GM12878 (cell line): ENCODE measurements around the gene RHNO1. TPM values are rescaled to one million over a fixed set of nuclear protein-coding genes. Genes with fewer than 3 reads are reported as not detected.

Source experiments
- ATAC-seq: fragments of 200-7000 bp; cut with Tn5 transposase; 3 replicates; pipeline ENCODE4 v1.9.1; 2020; ENCODE audit warnings: mild to moderate bottlenecking, moderate library complexity
- BruUV-seq: library from RNA; stranded (reverse); fragments of 400-500 nt; replicated peaks from 2 replicates; lab custom pipeline; 2021; lab: Mats Ljungman, UMichigan
- CTCF ChIA-PET: fragments of 300-600 bp; sonication (Branson Sonifier 250); formaldehyde crosslinking; extraction: SDS; loops from one replicate; lab custom pipeline; 2021; ENCODE audit warnings: inconsistent platforms; lab: Yijun Ruan, JAX
- POLR2A ChIA-PET: fragments of 350-600 bp; formaldehyde crosslinking; extraction: SDS; loops from one replicate; lab custom pipeline; 2021; ENCODE audit warnings: inconsistent platforms; lab: Charles Lee
- RAD21 ChIA-PET: fragments of 300-600 bp; sonication (Branson Sonifier 250); formaldehyde crosslinking; loops from one replicate; lab custom pipeline; 2023; ENCODE audit warnings: antibody characterized with exemption; ENCODE audit not compliant: unreplicated experiment; lab: Charles Lee
- SMC1A ChIA-PET: fragments of 300-600 bp; sonication (Branson Sonifier 250); formaldehyde crosslinking; loops from one replicate; lab custom pipeline; 2023; ENCODE audit not compliant: unreplicated experiment, uncharacterized antibody; lab: Charles Lee
- DNase-seq: peaks from one replicate; pipeline ENCODE4 v3.0.0-alpha.2; 2011; ENCODE audit warnings: low read depth, low spot score
- FAIRE-seq: peaks from 3 replicates; lab custom pipeline; 2011; peaks lifted over from hg19 to GRCh38; lab: Jason Lieb, UNC
- H2AFZ ChIP-seq: 2 replicates; pipeline ENCODE4 v1.6.0; 2011; ENCODE audit warnings: low read depth, low read length, control low read depth; ENCODE audit not compliant: control insufficient read depth
- H3K27ac ChIP-seq: 2 replicates; pipeline ENCODE4 v1.5.1; 2011; ENCODE audit warnings: control low read depth; ENCODE audit not compliant: control insufficient read depth, insufficient read depth
- H3K27me3 ChIP-seq, 2 experiments: replicated peaks in 1 of 2; 2 replicates each; pipeline versions ENCODE4 v1.6.0 to v1.6.1; 2011; ENCODE audit warnings: low read length in 1 of 2; ENCODE audit not compliant: control insufficient read depth in 2 of 2, insufficient read depth in 2 of 2
- H3K36me3 ChIP-seq, 2 experiments: 2 replicates each; pipeline ENCODE4 v1.5.1; 2011; ENCODE audit warnings: low read length in 1 of 2; ENCODE audit not compliant: control insufficient read depth in 2 of 2, insufficient read depth in 2 of 2
- H3K4me1 ChIP-seq: 2 replicates; pipeline ENCODE4 v1.6.1; 2011; ENCODE audit warnings: mild to moderate bottlenecking, low read length, moderate library complexity, mixed read lengths; ENCODE audit not compliant: control insufficient read depth, insufficient read depth
- H3K4me2 ChIP-seq: 2 replicates; pipeline ENCODE4 v1.6.0; 2011; ENCODE audit warnings: control low read depth; ENCODE audit not compliant: control insufficient read depth, insufficient read depth
- H3K4me3 ChIP-seq: fragments of 200-600 bp; sonication (generic); 2 replicates; pipeline ENCODE4 v1.5.1; 2016
- H3K79me2 ChIP-seq: 2 replicates; pipeline ENCODE4 v1.6.0; 2011; ENCODE audit warnings: low read length; ENCODE audit not compliant: control insufficient read depth, insufficient read depth
- H3K9ac ChIP-seq: 2 replicates; pipeline ENCODE4 v1.8.0; 2011; ENCODE audit warnings: low read length, control low read depth, mixed read lengths; ENCODE audit not compliant: control insufficient read depth, insufficient read depth
- H3K9me3 ChIP-seq: replicated peaks from 3 replicates; pipeline ENCODE4 v1.5.1; 2011; ENCODE audit warnings: mild to moderate bottlenecking, low read length; ENCODE audit not compliant: control insufficient read depth, insufficient read depth
- H4K20me1 ChIP-seq: 2 replicates; pipeline ENCODE4 v1.6.0; 2011; ENCODE audit not compliant: control insufficient read depth, insufficient read depth
- CEBPB ChIP-seq, 2 experiments: fragments of 150-350 bp in 1 of 2; IDR thresholded peaks; 2 replicates each; pipeline ENCODE4 v1.6.1; 2012 to 2014; ENCODE audit warnings: low read depth in 2 of 2, low read length in 2 of 2, borderline replicate concordance in 1 of 2, inconsistent platforms in 1 of 2
- EGR1 ChIP-seq, 2 experiments: IDR thresholded peaks; 1 replicate in 1 of 2; 2 replicates in 1 of 2; pipeline ENCODE4 v1.6.1; 2011 to 2012; ENCODE audit warnings: low read depth in 2 of 2, low read length in 2 of 2, borderline replicate concordance in 1 of 2, mild to moderate bottlenecking in 1 of 2, moderate library complexity in 1 of 2
- POLR2A ChIP-seq: IDR thresholded peaks from 2 replicates; pipeline ENCODE4 v1.6.1; 2011; ENCODE audit warnings: low read depth, mild to moderate bottlenecking, low read length
- RFX5 ChIP-seq: IDR thresholded peaks from 2 replicates; pipeline ENCODE4 v1.6.1; 2011; ENCODE audit warnings: low read depth, low read length, improper control_type of control experiment
- SMAD5 ChIP-seq: IDR thresholded peaks from 2 replicates; pipeline ENCODE4 v1.6.1; 2016; ENCODE audit warnings: antibody characterized with exemption, low read depth
- WGBS: methylation state at CpG from one replicate; pipeline ENCODE4 v1.1.6; 2016; ENCODE audit warnings: low lambda C conversion rate; ENCODE audit not compliant: insufficient replicate concordance, insufficient coverage; ENCODE audit errors: missing lambda C conversion rate; 5-methylcytosine and 5-hydroxymethylcytosine counted together
- in situ Hi-C: fragments of 300-500 bp; cut with MboI; formaldehyde crosslinking; loops from 9 replicates; pipeline ENCODE4 v1.14.3; 2018; ENCODE audit warnings: mixed read lengths
- intact Hi-C: fragments of 100-400 bp; cut with micrococcal nuclease; formaldehyde crosslinking; loops from one replicate; pipeline ENCODE4 v1.14.2; 2022; ENCODE audit not compliant: unreplicated experiment
- polyA plus RNA-seq, 11 experiments: library from polyadenylated mRNA; depleted of rRNA in 4 of 11; unstranded in 6 of 11; stranded (reverse) in 5 of 11; fragments of >200 nt; fragmentation: Nextera tagmentation in 4 of 11; fragmentation: Illumina TruSeq in 1 of 11; extraction: Ambion mirVana in 4 of 11; extraction: Trizol in 1 of 11; gene quantifications; 1 replicate in 1 of 11; 2 replicates in 10 of 11; pipeline versions ENCODE4 v1.2.1 to v1.2.3, GENCODE V29; 2011 to 2016; ENCODE audit warnings: inconsistent platforms in 2 of 11, missing spikeins in 2 of 11, low read depth in 1 of 11
- total RNA-seq, 4 experiments: library from RNA; depleted of rRNA in 3 of 4; stranded (reverse); fragments of >200 nt in 3 of 4; fragmentation: Illumina TruSeq in 1 of 4; extraction: Trizol in 1 of 4; gene quantifications; 2 replicates each; pipeline versions ENCODE4 v1.2.1 to v1.2.3, GENCODE V29; 2013 to 2021
- TF ChIP-seq, protein P1 (sequence below): fragments of 450-650 bp; IDR thresholded peaks from 2 replicates; pipeline ENCODE4 v1.6.1; 2017; ENCODE audit warnings: mild to moderate bottlenecking, moderate library complexity

The RHNO1 gene
- total and polyA plus RNA-seq, 10 of the 15 experiments (the other 5 are each of a cell fraction or from before 2014, with no cell fraction given): 27.9 to 91.6 (median 49.3) TPM

DNA sequence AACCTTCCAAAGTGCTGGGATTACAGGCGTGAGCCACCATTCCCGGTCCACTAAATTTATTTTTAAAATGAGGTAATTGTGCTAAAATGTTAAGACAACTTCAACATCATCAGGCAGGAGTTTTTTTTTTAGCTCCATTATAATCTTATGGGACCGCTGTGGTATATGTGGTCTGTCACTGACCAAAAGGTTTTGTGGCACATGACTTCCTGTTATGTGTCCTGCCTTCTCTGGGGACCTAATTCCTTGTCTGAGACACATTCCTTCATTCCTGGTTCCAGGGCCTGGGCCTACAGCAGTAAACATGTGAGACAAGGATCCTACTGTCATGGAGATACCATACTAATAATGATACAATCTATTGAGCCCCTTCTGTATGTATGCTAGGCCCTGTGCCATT, 25.1 kb upstream of the RHNO1 start:
- Histone ChIP-seq H3K4me1 (no peaks in the 10 kb centered on the region), H4K20me1 (no peaks in the 10 kb centered on the region), H3K27me3 (no peaks in the 10 kb centered on the region), H3K27ac (no peak overlapping the region), H3K4me2 (no peak overlapping the region), H3K9me3 (no peaks in the 10 kb centered on the region), H3K79me2 (no peaks in the 10 kb centered on the region), H2AFZ (no peak overlapping the region), H3K9ac (no peak overlapping the region), H3K36me3 (no peaks in the 10 kb centered on the region), H3K4me3 (no peak overlapping the region)
- FAIRE-seq (no peak), ATAC-seq (no peak), DNase-seq (no peak)
- no TSS peak for BruUV-seq
- ChIA-PET RAD21 (no interaction called here), CTCF (interaction anchor here (0.9 to 1.4 kb wide), 3 partner anchors 92 to 189 kb away, joined by 3 to 7 read pairs (median 3); no protein-coding TSS in a partner anchor), SMC1A (no interaction called here), POLR2A (interaction anchor here (0.5 to 0.6 kb wide), 2 partner anchors 24 to 26 kb away, joined by 3 read pairs; no protein-coding TSS in a partner anchor)
- intact Hi-C loops (loop anchor here (1.0 kb wide), 1 partner anchor 189 kb away; no protein-coding TSS in a partner anchor), in situ Hi-C loops (no loop called here)
- TF ChIP-seq, protein P1, sequence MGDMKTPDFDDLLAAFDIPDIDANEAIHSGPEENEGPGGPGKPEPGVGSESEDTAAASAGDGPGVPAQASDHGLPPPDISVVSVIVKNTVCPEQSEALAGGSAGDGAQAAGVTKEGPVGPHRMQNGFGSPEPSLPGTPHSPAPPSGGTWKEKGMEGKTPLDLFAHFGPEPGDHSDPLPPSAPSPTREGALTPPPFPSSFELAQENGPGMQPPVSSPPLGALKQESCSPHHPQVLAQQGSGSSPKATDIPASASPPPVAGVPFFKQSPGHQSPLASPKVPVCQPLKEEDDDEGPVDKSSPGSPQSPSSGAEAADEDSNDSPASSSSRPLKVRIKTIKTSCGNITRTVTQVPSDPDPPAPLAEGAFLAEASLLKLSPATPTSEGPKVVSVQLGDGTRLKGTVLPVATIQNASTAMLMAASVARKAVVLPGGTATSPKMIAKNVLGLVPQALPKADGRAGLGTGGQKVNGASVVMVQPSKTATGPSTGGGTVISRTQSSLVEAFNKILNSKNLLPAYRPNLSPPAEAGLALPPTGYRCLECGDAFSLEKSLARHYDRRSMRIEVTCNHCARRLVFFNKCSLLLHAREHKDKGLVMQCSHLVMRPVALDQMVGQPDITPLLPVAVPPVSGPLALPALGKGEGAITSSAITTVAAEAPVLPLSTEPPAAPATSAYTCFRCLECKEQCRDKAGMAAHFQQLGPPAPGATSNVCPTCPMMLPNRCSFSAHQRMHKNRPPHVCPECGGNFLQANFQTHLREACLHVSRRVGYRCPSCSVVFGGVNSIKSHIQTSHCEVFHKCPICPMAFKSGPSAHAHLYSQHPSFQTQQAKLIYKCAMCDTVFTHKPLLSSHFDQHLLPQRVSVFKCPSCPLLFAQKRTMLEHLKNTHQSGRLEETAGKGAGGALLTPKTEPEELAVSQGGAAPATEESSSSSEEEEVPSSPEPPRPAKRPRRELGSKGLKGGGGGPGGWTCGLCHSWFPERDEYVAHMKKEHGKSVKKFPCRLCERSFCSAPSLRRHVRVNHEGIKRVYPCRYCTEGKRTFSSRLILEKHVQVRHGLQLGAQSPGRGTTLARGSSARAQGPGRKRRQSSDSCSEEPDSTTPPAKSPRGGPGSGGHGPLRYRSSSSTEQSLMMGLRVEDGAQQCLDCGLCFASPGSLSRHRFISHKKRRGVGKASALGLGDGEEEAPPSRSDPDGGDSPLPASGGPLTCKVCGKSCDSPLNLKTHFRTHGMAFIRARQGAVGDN: no peak
- TF ChIP-seq EGR1 (IDR thresholded peaks at IDR 0.05; ENCODE audit: borderline replicate concordance in 1 of 2, low read depth in 2 of 2, low read length in 2 of 2) (no peak), CEBPB (IDR thresholded peaks at IDR 0.05; ENCODE audit: borderline replicate concordance in 1 of 2, low read depth in 2 of 2, low read length in 2 of 2) (no peak), SMAD5 (no peak), POLR2A (no peak), RFX5 (no peak)
- 79% methylated on average over 3 of the region's 3 CpGs for WGBS
